HG03139 (cell line): ENCODE measurements around the gene RER1.

Experiments
- ATAC-seq: cut with Tn5 transposase; IDR thresholded peaks from one replicate; pipeline ENCODE4 v1.9.1; 2021; ENCODE audit not compliant: unreplicated experiment

Gene RER1

DNA sequence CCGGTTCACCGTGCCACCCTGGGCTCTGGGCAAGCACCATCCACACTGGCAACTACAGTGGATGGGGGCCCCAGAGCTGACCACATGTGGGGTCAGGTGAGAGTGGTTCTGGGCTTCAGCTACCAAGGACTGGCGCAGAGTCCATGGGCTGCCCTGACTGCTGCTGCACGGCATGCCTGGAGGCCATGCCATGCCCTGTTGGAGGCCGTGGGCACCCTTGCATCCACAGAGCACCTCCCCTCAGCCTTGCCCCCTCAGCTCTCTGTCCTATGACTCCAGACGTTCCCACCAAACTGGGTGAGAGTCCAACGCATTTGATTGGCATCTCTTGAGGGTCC is 15.7 kb upstream of the RER1 start:
- no peak for ATAC-seq

DNA sequence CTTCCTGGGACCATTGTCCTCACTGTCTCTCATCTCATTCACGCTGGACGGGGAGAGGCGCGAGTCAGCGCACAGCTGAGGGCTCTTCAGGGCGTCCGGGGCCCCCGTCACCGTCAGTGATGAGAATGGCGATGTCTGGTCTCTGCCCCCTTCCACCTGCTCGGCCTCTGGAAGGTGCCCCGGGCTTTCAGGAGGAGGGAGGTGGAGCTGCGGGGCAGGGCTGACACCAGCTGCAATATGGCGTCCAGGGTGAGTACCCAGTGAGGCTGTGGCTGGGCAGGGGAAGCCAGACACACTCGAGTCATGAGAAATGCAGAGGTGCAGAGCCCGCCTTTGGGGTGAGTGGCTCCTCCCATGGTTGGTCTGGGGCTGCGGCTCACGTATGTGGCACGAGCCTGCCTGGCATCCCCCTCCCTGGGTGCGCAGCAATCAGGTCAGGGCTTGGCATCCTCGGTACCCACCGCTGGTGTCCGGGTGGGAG is 15.3 kb upstream of the RER1 start:
- ATAC-seq, result no peak

- no peak for ATAC-seq
Observed at GRCh38 chr1:2376931-2377672, 14.5 kb upstream of the RER1 start.

DNA sequence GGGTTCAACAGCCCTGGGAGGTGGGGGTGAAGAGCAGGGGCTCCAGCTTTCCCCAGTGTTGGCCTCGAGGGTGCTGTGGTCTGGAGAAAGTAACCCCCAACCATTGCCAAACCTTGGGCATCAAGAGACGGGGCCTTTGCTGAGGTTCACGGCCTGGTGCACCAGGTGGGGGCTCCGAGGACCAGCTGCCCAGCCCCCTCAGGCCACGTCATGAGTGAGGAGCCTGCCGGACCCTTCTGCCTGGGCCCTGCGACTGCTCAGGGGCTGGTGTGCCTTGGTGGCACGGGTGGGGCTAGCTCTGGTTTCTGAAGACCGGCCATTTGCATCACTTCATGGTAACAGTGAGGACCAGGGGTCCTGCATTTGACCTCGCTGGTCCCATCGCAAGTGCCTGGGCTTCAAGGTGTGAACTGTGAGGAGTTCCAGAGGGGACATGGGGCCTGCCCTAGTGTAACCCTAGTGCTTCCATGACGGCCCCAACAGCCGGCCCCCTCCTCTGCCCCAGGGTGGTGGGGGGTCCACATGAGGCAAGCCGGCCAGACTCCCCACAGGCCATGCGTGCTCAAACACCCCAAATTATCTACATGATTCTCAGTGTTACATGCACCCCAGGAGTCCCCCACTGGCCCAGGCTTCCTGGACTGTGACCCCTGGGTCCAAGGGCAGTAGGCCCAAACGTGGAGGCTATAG is 13.7 kb upstream of the RER1 start:
- no peak for ATAC-seq

- ATAC-seq, result no peak
Observed at GRCh38 chr1:2378441-2378851, 13.2 kb upstream of the RER1 start.

- no peak for ATAC-seq
Observed at GRCh38 chr1:2378956-2379732, 12.5 kb upstream of the RER1 start.

- no peak for ATAC-seq
Observed at GRCh38 chr1:2379733-2380404, 11.8 kb upstream of the RER1 start.

DNA sequence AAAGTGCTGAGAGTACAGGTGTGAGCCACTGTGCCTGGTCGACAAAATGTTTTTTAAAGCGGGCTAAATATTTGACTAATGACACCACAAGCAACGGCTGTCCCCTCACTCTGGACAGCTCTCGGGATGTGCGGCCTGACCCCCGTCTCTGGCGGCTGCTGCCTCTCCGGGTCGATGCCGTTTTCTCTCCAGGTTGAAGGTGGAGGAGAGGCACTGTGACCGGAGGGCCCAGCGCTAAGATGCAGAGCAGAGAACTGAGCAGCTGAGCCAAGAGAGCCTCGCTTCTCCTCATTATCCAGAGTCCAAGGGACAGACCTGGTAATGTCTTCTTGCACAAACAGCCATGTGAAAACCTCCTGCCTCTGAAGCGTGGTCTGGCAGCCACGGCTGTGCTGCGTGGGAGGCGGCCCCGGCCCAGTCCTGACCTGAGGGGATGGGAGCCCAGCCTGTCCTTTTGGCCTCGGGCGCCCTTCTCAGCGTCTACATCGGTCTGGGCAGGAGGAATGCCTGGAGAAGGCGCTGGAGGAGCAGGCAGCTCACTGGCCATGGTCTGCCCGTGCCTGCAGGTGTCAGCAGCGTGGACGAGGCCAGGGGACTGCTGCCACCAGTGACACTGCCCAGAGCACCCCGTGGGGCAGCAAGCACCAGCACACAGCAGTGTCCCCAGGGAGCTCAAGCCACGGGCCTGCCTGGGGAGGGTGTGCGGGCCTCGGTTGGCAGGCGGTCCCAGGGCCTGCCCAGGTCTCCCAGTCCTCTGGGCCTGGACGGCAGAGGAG is 10.6 kb upstream of the RER1 start:
- ATAC-seq, result no peak

GRCh38 chr1:2381741-2382620 is 9.7 kb upstream of the RER1 start:
- ATAC-seq, result no peak

DNA sequence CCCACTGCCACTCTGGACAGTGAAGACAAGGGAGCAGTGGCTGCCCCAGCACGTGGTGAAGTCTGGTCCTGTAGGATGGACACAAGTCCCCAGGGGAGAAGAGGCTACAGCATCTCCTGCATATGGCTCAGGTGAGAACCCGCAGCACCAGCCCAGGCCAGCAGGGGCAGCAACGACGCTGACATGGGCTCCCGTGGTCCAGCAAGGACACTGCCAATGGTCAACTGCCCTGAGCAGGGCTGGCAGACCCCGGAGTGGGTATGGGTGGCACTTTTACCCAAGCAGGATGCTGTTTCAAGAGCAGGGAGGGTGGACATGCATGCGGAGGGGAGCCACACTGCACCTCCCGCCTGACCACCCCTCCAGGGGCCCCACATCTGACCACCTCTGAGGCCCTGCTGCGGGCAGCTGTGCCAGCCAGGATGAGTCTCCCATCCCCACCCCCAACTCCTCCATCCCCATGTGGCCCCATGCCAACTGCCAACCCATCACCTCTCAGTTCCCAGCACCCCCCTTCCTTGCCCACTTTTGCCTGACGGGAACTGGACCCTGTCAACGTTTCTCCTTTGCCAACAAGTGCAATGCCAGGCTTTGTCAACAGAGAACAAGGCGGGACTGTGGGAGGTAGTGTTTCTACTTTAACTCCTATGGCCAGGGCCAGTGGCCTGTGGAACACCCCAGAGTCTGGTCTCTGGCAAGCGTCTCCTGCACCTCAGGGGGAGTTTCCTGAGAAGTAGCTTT is 8.8 kb upstream of the RER1 start:
- no peak for ATAC-seq

DNA sequence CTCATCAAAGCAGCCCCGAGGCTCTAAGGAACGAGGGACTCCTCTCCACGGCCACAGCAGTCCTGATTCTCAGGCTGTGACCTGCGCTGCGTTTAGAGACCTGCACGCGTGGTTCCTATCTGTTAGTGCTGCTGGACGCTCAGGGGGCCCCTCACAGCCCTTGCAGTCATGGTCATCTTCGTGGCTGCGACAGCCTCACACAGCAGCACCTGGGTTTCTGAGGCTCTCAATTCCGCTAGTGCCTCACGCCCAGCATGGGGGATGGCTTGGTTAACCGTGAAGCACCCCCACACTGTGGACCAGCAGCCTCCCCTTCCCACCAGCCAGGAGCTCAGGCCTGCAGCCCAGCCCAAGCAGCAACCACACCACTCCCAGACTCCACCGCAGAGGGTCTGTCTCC is 8.1 kb upstream of the RER1 start:
- ATAC-seq, result no peak

DNA sequence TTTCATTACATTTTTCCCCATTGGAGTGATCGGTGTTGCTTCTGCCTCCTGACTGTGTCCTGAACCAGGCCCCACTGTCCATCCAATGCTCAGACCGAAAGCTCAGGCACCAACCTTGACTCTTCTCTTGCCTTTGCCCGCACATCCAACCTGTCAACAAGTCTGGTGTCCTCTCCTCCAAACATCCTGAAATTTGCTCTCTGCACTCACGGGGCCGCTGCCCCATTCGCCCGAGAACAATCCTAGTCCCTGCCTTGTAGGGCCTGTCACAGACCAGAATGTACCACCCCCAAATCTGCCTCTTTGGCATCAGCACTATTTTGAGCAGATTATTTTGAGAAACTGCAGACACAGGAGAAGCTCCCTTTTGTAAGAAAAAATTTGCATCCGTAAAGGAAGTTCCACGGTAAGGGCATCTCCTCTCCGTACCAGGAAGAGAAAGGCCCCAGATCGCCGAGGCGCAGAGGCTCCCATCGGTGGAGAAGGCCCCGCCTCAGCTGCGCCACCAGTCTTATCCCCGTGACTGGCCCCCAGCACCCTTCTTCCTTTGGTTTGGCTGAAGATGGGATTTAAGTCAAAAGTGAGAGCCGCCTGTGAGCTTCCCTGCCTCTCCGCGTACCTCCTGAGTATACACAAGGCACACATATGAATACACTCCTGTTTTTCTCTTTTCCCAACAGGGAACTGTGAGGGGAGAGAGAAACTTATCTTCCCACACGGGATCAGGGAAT is 7.3 kb upstream of the RER1 start:
- no peak for ATAC-seq

DNA sequence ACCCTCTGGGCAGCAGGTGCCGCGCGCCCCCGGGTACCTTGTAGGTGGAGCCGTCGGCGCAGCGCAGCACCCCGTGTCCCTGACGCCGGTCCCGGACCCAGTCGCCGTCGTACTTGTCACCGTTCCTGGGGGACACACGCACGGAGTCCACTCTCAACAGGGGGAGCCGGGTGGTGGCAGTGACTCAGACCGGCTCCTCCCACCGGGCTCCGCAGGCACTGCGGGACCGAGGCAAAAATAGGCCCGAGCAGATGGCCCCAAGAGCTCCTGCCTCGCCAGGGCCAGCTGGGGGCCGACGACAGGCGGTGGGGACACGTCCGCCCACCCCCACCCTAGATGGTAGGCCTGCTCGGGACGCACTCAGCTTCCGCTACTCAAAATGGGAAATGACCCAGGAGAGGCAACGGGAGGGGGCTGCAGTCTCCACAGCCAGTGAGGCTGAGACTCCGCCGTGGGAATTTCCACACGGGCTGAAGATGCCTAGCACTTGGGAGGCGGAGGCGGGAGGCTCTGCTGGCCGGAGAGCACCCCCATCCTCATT is 6.6 kb upstream of the RER1 start:
- ATAC-seq, result no peak

- no peak for ATAC-seq
Observed at GRCh38 chr1:2385606-2386280, 5.9 kb upstream of the RER1 start.

GRCh38 chr1:2386636-2387611 is 4.7 kb upstream of the RER1 start:
- no peak for ATAC-seq
